Gastroesophageal sphincter (tissue), 4 donors: ENCODE measurements around the gene CHRNA4. TPM values are rescaled to one million over a fixed set of nuclear protein-coding genes. Genes with fewer than 3 reads are reported as not detected.

Source experiments
- ATAC-seq: fragments of 150-250 bp; one replicate; pipeline ENCODE4 v1.9.1; 2016; ENCODE audit warnings: mild to moderate bottlenecking, moderate library complexity
- H3K27ac ChIP-seq, 4 donors: fragments of 200-600 bp; sonication (generic) in 3 of 4; 1 replicate in 3 of 4; 2 replicates in 1 of 4; pipeline ENCODE4 v1.5.1; 2016 to 2019
- H3K27me3 ChIP-seq: fragments of 200-600 bp; sonication (generic); one replicate; pipeline ENCODE4 v1.5.1; 2019
- H3K36me3 ChIP-seq, 2 donors: fragments of 200-600 bp; sonication (generic); one replicate each; pipeline ENCODE4 v1.5.1; 2019; ENCODE audit warnings: control low read depth in 1 of 2
- H3K4me1 ChIP-seq, 3 donors: fragments of 200-600 bp; sonication (generic); 1 replicate in 2 of 3; 2 replicates in 1 of 3; pipeline ENCODE4 v1.5.1; 2016 to 2019; ENCODE audit warnings: control low read depth in 2 of 3
- H3K4me3 ChIP-seq, 2 donors: fragments of 200-600 bp; sonication (generic); one replicate each; pipeline ENCODE4 v1.5.1; 2019; ENCODE audit warnings: mild to moderate bottlenecking in 1 of 2, moderate library complexity in 1 of 2
- H3K9me3 ChIP-seq, 3 donors: fragments of 200-600 bp; sonication (generic); one replicate each; pipeline ENCODE4 v1.5.1; 2017 to 2019; ENCODE audit warnings: control low read depth in 2 of 3
- EP300 ChIP-seq: sonication (generic); formaldehyde crosslinking; IDR thresholded peaks from one replicate; pipeline ENCODE4 v1.6.1; 2017; ENCODE audit warnings: antibody characterized with exemption, mild to moderate bottlenecking
- POLR2A ChIP-seq, 2 donors: fragments of 450-650 bp; IDR thresholded peaks; one replicate each; pipeline ENCODE4 v1.6.1; 2017; ENCODE audit warnings: antibody characterized with exemption in 2 of 2, mild to moderate bottlenecking in 2 of 2, moderate library complexity in 1 of 2
- POLR2AphosphoS5 ChIP-seq: sonication (generic); formaldehyde crosslinking; IDR thresholded peaks from one replicate; pipeline ENCODE4 v1.6.1; 2017; ENCODE audit warnings: antibody characterized with exemption
- WGBS, 2 donors: methylation state at CpG; one replicate each; pipeline ENCODE4 v1.1.5; 2018; ENCODE audit warnings: low coverage in 1 of 2; 5-methylcytosine and 5-hydroxymethylcytosine counted together
- total RNA-seq, 4 donors: library from RNA; depleted of rRNA; stranded (reverse); fragments of >200 nt; gene quantifications; one replicate each; pipeline ENCODE4 v1.1.0, GENCODE V29; 2016
- TF ChIP-seq, protein P1 (sequence below), 4 experiments: fragments of 200-600 bp in 2 of 4; fragments of 450-650 bp in 2 of 4; sonication (generic) in 1 of 4; IDR thresholded peaks; one replicate each; pipeline ENCODE4 v1.5.1; 2017 to 2019; ENCODE audit warnings: antibody characterized with exemption in 4 of 4, mild to moderate bottlenecking in 2 of 4, moderate library complexity in 2 of 4

Gene CHRNA4
- total RNA-seq, 4 donors from 2014 or later, result not detected

DNA sequence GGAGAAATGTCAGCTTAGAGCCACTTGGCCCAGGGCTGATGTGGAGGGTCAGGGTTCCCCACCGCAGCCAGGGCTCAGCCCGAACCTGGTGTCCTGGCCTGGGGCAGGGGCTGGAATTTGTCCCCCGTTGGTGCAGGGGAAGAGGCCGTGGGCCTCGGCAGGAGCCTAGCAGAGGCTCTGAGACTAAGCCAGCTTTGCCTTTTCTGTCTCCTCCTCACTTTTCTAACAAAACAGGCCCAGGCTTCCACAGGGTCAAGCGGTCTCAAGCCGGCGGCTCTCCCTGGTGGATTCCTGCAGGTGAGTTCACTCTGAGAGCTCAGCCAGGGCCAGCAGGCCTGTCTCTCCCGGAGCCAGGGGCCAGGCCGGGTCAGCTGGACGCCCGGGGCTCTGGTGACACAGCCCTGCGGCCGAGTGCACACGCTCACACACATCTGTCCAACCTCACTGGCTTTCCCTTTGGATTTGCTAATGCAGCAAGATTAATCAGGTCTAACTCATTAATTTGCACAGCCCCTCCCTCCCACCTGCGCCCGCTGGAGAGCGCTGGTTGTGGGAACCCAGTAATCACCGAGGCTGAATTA, 2.9 kb upstream of the CHRNA4 start:
- no peak for ATAC-seq
- Histone ChIP-seq H3K27ac (no peak overlapping the region), H3K27me3 (peaks cover 95% of the 10 kb centered on the region), H3K4me3 (no peak overlapping the region), H3K9me3 (no peaks in the 10 kb centered on the region), H3K36me3 (no peaks in the 10 kb centered on the region), H3K4me1 (peaks cover 0 to 9% (median 0%) of the 10 kb centered on the region in 3 donors)
- no peak for TF ChIP-seq EP300
- TF ChIP-seq POLR2A (IDR thresholded peaks at IDR 0.05), result no peak
- TF ChIP-seq, protein P1, sequence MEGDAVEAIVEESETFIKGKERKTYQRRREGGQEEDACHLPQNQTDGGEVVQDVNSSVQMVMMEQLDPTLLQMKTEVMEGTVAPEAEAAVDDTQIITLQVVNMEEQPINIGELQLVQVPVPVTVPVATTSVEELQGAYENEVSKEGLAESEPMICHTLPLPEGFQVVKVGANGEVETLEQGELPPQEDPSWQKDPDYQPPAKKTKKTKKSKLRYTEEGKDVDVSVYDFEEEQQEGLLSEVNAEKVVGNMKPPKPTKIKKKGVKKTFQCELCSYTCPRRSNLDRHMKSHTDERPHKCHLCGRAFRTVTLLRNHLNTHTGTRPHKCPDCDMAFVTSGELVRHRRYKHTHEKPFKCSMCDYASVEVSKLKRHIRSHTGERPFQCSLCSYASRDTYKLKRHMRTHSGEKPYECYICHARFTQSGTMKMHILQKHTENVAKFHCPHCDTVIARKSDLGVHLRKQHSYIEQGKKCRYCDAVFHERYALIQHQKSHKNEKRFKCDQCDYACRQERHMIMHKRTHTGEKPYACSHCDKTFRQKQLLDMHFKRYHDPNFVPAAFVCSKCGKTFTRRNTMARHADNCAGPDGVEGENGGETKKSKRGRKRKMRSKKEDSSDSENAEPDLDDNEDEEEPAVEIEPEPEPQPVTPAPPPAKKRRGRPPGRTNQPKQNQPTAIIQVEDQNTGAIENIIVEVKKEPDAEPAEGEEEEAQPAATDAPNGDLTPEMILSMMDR (IDR thresholded peaks at IDR 0.05), result no peak
- no peak for TF ChIP-seq POLR2AphosphoS5
- 100% methylated on average over 1 to 5 of the region's 19 CpGs for WGBS, 2 donors

- WGBS, 2 donors, result 79% methylated on average over 8 of the region's 23 CpGs; no CpG with 5 or more reads in 1 of the 2 donors
- Histone ChIP-seq H3K9me3 (no peaks in the 10 kb centered on the region), H3K27me3 (peaks cover 99% of the 10 kb centered on the region), H3K4me1 (peaks cover 0 to 9% (median 0%) of the 10 kb centered on the region in 3 donors), H3K27ac (no peak overlapping the region), H3K4me3 (no peak overlapping the region), H3K36me3 (no peaks in the 10 kb centered on the region)
- TF ChIP-seq EP300 (no peak), POLR2A (IDR thresholded peaks at IDR 0.05) (no peak), POLR2AphosphoS5 (no peak)
- TF ChIP-seq, protein P1 (IDR thresholded peaks at IDR 0.05), result no peak
- ATAC-seq, result no peak
Observed at GRCh38 chr20:63363013-63363957, 2.1 kb upstream of the CHRNA4 start.

DNA sequence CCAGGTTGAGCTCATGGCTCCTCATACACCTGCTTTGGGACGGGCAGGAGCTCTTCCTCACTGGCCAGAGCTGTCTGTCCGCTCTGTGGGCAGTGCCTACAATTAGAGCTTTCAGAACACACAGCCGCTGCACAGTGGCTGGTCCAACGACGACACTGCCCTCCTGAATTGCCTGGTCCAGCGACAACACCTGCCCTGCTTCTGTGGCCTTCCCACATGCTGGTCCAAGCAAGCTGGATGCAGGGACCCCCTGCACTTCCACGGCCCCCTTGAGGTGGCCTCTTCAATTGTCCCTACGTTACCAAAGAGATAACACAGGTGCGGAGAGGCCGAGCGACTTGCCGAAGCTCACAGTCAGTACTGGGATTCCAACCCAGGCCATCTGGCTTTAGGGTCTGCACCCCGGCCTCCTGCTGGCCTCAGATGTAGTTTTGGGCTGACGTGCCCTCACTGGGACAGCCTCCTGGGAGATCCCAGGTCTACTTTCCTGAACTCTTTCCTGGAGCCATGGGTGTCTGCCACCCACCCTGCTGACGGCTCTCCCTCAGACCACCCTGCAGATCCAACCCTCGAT, 1.4 kb upstream of the CHRNA4 start:
- Histone ChIP-seq H3K27ac (no peak overlapping the region), H3K4me1 (peaks cover 0 to 9% (median 0%) of the 10 kb centered on the region in 3 donors), H3K4me3 (no peak overlapping the region), H3K9me3 (no peaks in the 10 kb centered on the region), H3K27me3 (peaks cover 99% of the 10 kb centered on the region), H3K36me3 (no peaks in the 10 kb centered on the region)
- WGBS, 2 donors, result 81% methylated on average over 11 of the region's 16 CpGs; no CpG with 5 or more reads in 1 of the 2 donors
- no peak for ATAC-seq
- TF ChIP-seq POLR2AphosphoS5 (no peak), EP300 (no peak), POLR2A (IDR thresholded peaks at IDR 0.05) (no peak)
- TF ChIP-seq, protein P1 (IDR thresholded peaks at IDR 0.05), result no peak

- 13 to 25% methylated on average over 3 to 17 of the region's 50 CpGs for WGBS, 2 donors
Observed at GRCh38 chr20:63361519-63362435, 628 bp upstream of the CHRNA4 start.

More at GRCh38 chr20:63361519-63362435, 628 bp upstream of the CHRNA4 start:
- Histone ChIP-seq H3K27ac (no peak overlapping the region), H3K9me3 (no peaks in the 10 kb centered on the region), H3K4me1 (peaks cover 0 to 9% (median 0%) of the 10 kb centered on the region in 3 donors), H3K36me3 (no peaks in the 10 kb centered on the region), H3K4me3 (no peak overlapping the region), H3K27me3 (peaks cover 95% of the 10 kb centered on the region)
- ATAC-seq, result no peak
- TF ChIP-seq EP300, result no peak
- TF ChIP-seq, protein P1 (IDR thresholded peaks at IDR 0.05), result no peak
- no peak for TF ChIP-seq POLR2A (IDR thresholded peaks at IDR 0.05)
- no peak for TF ChIP-seq POLR2AphosphoS5
